K562 (cell line): Measurements from ENCODE around the gene SPON1. TPM values are rescaled to one million over a fixed set of nuclear protein-coding genes. Genes with fewer than 3 reads are reported as not detected.

Experiments
- ATAC-seq: fragments of 200-7000 bp; cut with Tn5 transposase; 3 replicates; pipeline ENCODE4 v1.9.1; 2020; ENCODE audit warnings: moderate library complexity
- BruUV-seq: library from RNA; stranded (reverse); fragments of 400-500 nt; replicated peaks from 2 replicates; lab custom pipeline; 2021; lab: Mats Ljungman, UMichigan
- CTCF ChIA-PET: fragments of 300-600 bp; formaldehyde crosslinking; extraction: SDS; loops from one replicate; lab custom pipeline; 2021; ENCODE audit warnings: low intra/inter-chr PET ratio; lab: Yijun Ruan, JAX
- POLR2A ChIA-PET: fragments of 300-600, 350-650 bp; sonication (Branson Sonifier 250); formaldehyde crosslinking; extraction: SDS; loops from one replicate; lab custom pipeline; 2021; ENCODE audit warnings: antibody characterized with exemption, inconsistent platforms; lab: Yijun Ruan, JAX
- DNase-seq, 4 experiments: peaks; one replicate each; pipeline versions ENCODE4 v3.0.0 to v3.0.0-alpha.2; 2011 to 2018; ENCODE audit warnings: low spot score in 3 of 4, mixed read lengths in 3 of 4; ENCODE audit errors: extremely low read depth in 1 of 4
- FAIRE-seq: peaks from 2 replicates; lab custom pipeline; 2011; peaks lifted over from hg19 to GRCh38; lab: Jason Lieb, UNC
- H2AFZ ChIP-seq: 2 replicates; pipeline ENCODE4 v1.6.0; 2011; ENCODE audit warnings: low read depth, low read length, control low read depth, inconsistent platforms
- H3K27ac ChIP-seq: fragments of 200-600 bp; 3 replicates; pipeline ENCODE4 v1.8.0; 2011; ENCODE audit warnings: low read depth, mild to moderate bottlenecking, control low read depth, inconsistent platforms, low read length, moderate library complexity, mixed read lengths; ENCODE audit errors: extremely low read depth
- H3K27me3 ChIP-seq, 2 experiments: fragments of 300-600 bp in 1 of 2; 2 replicates in 1 of 2; 3 replicates in 1 of 2; pipeline versions ENCODE4 v1.6.0 to v1.8.0; 2011; ENCODE audit warnings: inconsistent platforms in 2 of 2, low read length in 2 of 2, mild to moderate bottlenecking in 1 of 2, mixed read lengths in 1 of 2, moderate library complexity in 1 of 2; ENCODE audit not compliant: control insufficient read depth in 2 of 2, insufficient read depth in 2 of 2
- H3K36me3 ChIP-seq: fragments of 300-600 bp; 3 replicates; pipeline ENCODE4 v1.8.0; 2011; ENCODE audit warnings: mild to moderate bottlenecking, low read length, inconsistent platforms; ENCODE audit not compliant: control insufficient read depth, insufficient read depth
- H3K4me1 ChIP-seq, 2 experiments: fragments of 200-600 bp in 1 of 2; replicated peaks in 1 of 2; 2 replicates in 1 of 2; 3 replicates in 1 of 2; pipeline versions ENCODE4 v1.5.1 to v1.8.0; 2011; ENCODE audit warnings: inconsistent platforms in 2 of 2, low read length in 2 of 2, mild to moderate bottlenecking in 1 of 2, mixed read lengths in 1 of 2, moderate library complexity in 1 of 2; ENCODE audit not compliant: control insufficient read depth in 2 of 2, insufficient read depth in 2 of 2
- H3K4me2 ChIP-seq: 2 replicates; pipeline ENCODE4 v1.6.1; 2011; ENCODE audit warnings: low read length, control low read depth, inconsistent platforms, mixed read lengths; ENCODE audit not compliant: insufficient read depth
- H3K4me3 ChIP-seq: fragments of 200-600 bp; sonication (generic), shearing (Covaris generic); 2 replicates; pipeline ENCODE4 v1.5.1; 2016; ENCODE audit warnings: control low read depth, inconsistent platforms
- H3K79me2 ChIP-seq: fragments of 200-600 bp; 3 replicates; pipeline ENCODE4 v1.8.0; 2011; ENCODE audit warnings: low read length, inconsistent platforms; ENCODE audit not compliant: control insufficient read depth, insufficient read depth
- H3K9ac ChIP-seq, 2 experiments: 2 replicates each; pipeline versions ENCODE4 v1.6.0 to v1.6.1; 2011; ENCODE audit warnings: low read depth in 2 of 2, low read length in 2 of 2, control low read depth in 1 of 2, inconsistent platforms in 1 of 2, mild to moderate bottlenecking in 1 of 2, mixed read lengths in 1 of 2; ENCODE audit not compliant: insufficient read depth in 1 of 2
- H3K9me1 ChIP-seq: one replicate; pipeline ENCODE4 v1.6.0; 2011; ENCODE audit warnings: inconsistent platforms, mild to moderate bottlenecking, low read length, moderate library complexity; ENCODE audit not compliant: control insufficient read depth, insufficient read depth
- H3K9me3 ChIP-seq: replicated peaks from 2 replicates; pipeline ENCODE4 v1.5.1; 2011; ENCODE audit warnings: low read depth, low read length, inconsistent platforms; ENCODE audit not compliant: control insufficient read depth, insufficient read depth
- H4K20me1 ChIP-seq: replicated peaks from 2 replicates; pipeline ENCODE4 v1.6.1; 2011; ENCODE audit warnings: low read length, inconsistent platforms, mixed read lengths; ENCODE audit not compliant: control insufficient read depth, insufficient read depth
- ARID2 ChIP-seq: fragments of 450-650 bp; IDR thresholded peaks from 2 replicates; pipeline ENCODE4 v1.6.1; 2017; ENCODE audit warnings: antibody characterized with exemption, mild to moderate bottlenecking
- ASH1L ChIP-seq: fragments of 450-650 bp; IDR thresholded peaks from 2 replicates; pipeline ENCODE4 v1.6.1; 2018; ENCODE audit warnings: borderline replicate concordance, mild to moderate bottlenecking, low read depth; ENCODE audit not compliant: partially characterized antibody
- CEBPZ ChIP-seq: fragments of 150-350 bp; IDR thresholded peaks from 2 replicates; pipeline ENCODE4 v1.6.1; 2014; ENCODE audit warnings: low read depth, mild to moderate bottlenecking, low read length, borderline replicate concordance
- E2F1 ChIP-seq: sonication (generic); formaldehyde crosslinking; IDR thresholded peaks from 2 replicates; pipeline ENCODE4 v1.8.1; 2023; ENCODE audit warnings: mild to moderate bottlenecking, missing genetic modification reagents, moderate library complexity
- ETS2 ChIP-seq: IDR thresholded peaks from 2 replicates; pipeline ENCODE4 v1.6.1; 2016; ENCODE audit warnings: borderline replicate concordance, missing genetic modification characterization, mild to moderate bottlenecking, moderate library complexity, missing compliant biosample characterization; ENCODE audit not compliant: poor library complexity, severe bottlenecking
- HDAC2 ChIP-seq: fragments of 450-650 bp; IDR thresholded peaks from 2 replicates; pipeline ENCODE4 v1.6.1; 2016; ENCODE audit warnings: mild to moderate bottlenecking
- JUND ChIP-seq, 2 experiments: IDR thresholded peaks; 2 replicates in 1 of 2; 3 replicates in 1 of 2; pipeline ENCODE4 v1.6.1; 2011; ENCODE audit warnings: borderline replicate concordance in 2 of 2, low read depth in 2 of 2, low read length in 2 of 2, improper control_type of control experiment in 1 of 2, missing biosample characterization in 1 of 2, missing genetic modification characterization in 1 of 2, missing genetic modification reagents in 1 of 2
- MED1 ChIP-seq: sonication (generic); formaldehyde crosslinking; IDR thresholded peaks from 2 replicates; pipeline ENCODE4 v1.8.1; 2023; ENCODE audit warnings: missing genetic modification reagents, borderline replicate concordance
- THAP12 ChIP-seq: fragments of 250-450 bp; sonication (Bioruptor Pico); IDR thresholded peaks from 2 replicates; pipeline ENCODE4 v1.9.0; 2021; ENCODE audit warnings: mild to moderate bottlenecking, inconsistent platforms
- ZBED1 ChIP-seq: IDR thresholded peaks from 2 replicates; pipeline ENCODE4 v1.6.1; 2014
- ZFP36 ChIP-seq: fragments of 150-350 bp; IDR thresholded peaks from 2 replicates; pipeline ENCODE4 v1.6.1; 2018; ENCODE audit warnings: low read length, low read depth; ENCODE audit not compliant: partially characterized antibody
- ZNF699 ChIP-seq: fragments of 250-450 bp; sonication (Bioruptor Pico); IDR thresholded peaks from 2 replicates; pipeline ENCODE4 v1.8.0; 2021; ENCODE audit warnings: mild to moderate bottlenecking, moderate library complexity; ENCODE audit not compliant: insufficient replicate concordance
- ZNF707 ChIP-seq: fragments of 250-450 bp; sonication (Bioruptor Pico); conservative IDR thresholded peaks from 2 replicates; pipeline ENCODE4 v1.8.0; 2022; ENCODE audit warnings: inconsistent platforms, mild to moderate bottlenecking, moderate library complexity
- in situ Hi-C: fragments of 300-500 bp; cut with MboI; formaldehyde crosslinking; loops from 4 replicates; pipeline ENCODE4 v1.15.0; 2018; ENCODE audit warnings: inconsistent platforms, mixed read lengths
- intact Hi-C: fragments of 100-400 bp; cut with micrococcal nuclease; formaldehyde crosslinking; loops from 2 replicates; pipeline ENCODE4 v1.14.2; 2022
- polyA plus RNA-seq, 8 experiments: library from polyadenylated mRNA; depleted of rRNA in 4 of 8; stranded (reverse) in 5 of 8; unstranded in 3 of 8; fragments of >200 nt; fragmentation: Nextera tagmentation in 2 of 8; fragmentation: Illumina TruSeq in 1 of 8; extraction: Ambion mirVana in 2 of 8; extraction: Trizol in 1 of 8; gene quantifications; 2 replicates each; pipeline versions ENCODE4 v1.2.1 to v1.2.3, GENCODE V29; 2011 to 2014; ENCODE audit warnings: inconsistent platforms in 1 of 8, missing spikeins in 1 of 8
- total RNA-seq, 7 experiments: library from RNA; depleted of rRNA in 6 of 7; stranded (reverse); fragments of >200 nt in 6 of 7; fragmentation: Illumina TruSeq in 2 of 7; extraction: Trizol in 2 of 7; gene quantifications; 2 replicates each; pipeline versions ENCODE4 v1.2.1 to v1.2.3, GENCODE V29; 2011 to 2021; ENCODE audit warnings: low replicate concordance in 1 of 7

The SPON1 gene
- total and polyA plus RNA-seq, 9 of the 15 experiments (the other 6 are each of a cell fraction or from before 2014, with no cell fraction given), result 0.04 to 0.06 TPM; not detected in 7

GRCh38 chr11:14181121-14181520, 218.6 kb downstream of the SPON1 start:
- Histone ChIP-seq H3K9ac (no peak overlapping the region), H4K20me1 (no peaks in the 10 kb centered on the region), H3K4me2 (no peak overlapping the region), H3K4me1 (no peaks in the 10 kb centered on the region), H3K9me1 (no peaks in the 10 kb centered on the region), H3K79me2 (no peaks in the 10 kb centered on the region), H3K27me3 (peaks cover 2 to 5% of the 10 kb centered on the region in 2 experiments; a peak in 1 of 5 replicates), H3K4me3 (no peak overlapping the region), H3K27ac (no peak overlapping the region), H3K36me3 (no peaks in the 10 kb centered on the region), H2AFZ (no peak overlapping the region), H3K9me3 (no peaks in the 10 kb centered on the region)
- no peak for DNase-seq
- intact Hi-C loops, result no loop called here
- in situ Hi-C loops, result no loop called here
- no peak for FAIRE-seq
- TF ChIP-seq ZNF707, result no peak
- no peak for TF ChIP-seq E2F1
- no peak for TF ChIP-seq CEBPZ
- TF ChIP-seq ZBED1, result no peak
- TF ChIP-seq MED1 (CRISPR knock-in tag), result no peak
- TF ChIP-seq ARID2, result no peak
- TF ChIP-seq HDAC2, result no peak
- TF ChIP-seq ASH1L, result no peak
- no peak for TF ChIP-seq ETS2
- no peak for TF ChIP-seq THAP12 (CRISPR knock-in tag)
- TF ChIP-seq JUND (IDR thresholded peaks at IDR 0.05; ENCODE audit: borderline replicate concordance, low read depth, low read length), result no peak
- TF ChIP-seq JUND (tag; IDR thresholded peaks at IDR 0.05; ENCODE audit: borderline replicate concordance, low read depth, low read length), result no peak
- no peak for TF ChIP-seq ZNF699 (CRISPR knock-in tag)
- TF ChIP-seq ZFP36, result no peak
- no TSS peak for BruUV-seq
- ChIA-PET POLR2A (interaction anchor here (1.2 kb wide), 1 partner anchor 12 kb away, joined by 3 read pairs; no protein-coding TSS in a partner anchor), CTCF (no interaction called here)
- no peak for ATAC-seq
